ENCODE results near the gene RBFOX1.

RBFOX1 gene

GRCh38 chr16:7351610-7352510 lies 19.2 kb downstream of the RBFOX1 start:
- DNase-seq = no peak
- in situ Hi-C loops (cut with HindIII; ENCODE audit: low pct_ligation_motif_present, low sequenced_read_pairs) = no loop called here
- Histone ChIP-seq H3K36me3 (replicated peaks) (no peaks in the 10 kb centered on the region), H3K27ac (no peak overlapping the region), H3K4me3 (ENCODE audit: low read depth, low read length) (no peak overlapping the region), H3K27me3 (replicated peaks) (no peaks in the 10 kb centered on the region)
- TF ChIP-seq, protein P1, sequence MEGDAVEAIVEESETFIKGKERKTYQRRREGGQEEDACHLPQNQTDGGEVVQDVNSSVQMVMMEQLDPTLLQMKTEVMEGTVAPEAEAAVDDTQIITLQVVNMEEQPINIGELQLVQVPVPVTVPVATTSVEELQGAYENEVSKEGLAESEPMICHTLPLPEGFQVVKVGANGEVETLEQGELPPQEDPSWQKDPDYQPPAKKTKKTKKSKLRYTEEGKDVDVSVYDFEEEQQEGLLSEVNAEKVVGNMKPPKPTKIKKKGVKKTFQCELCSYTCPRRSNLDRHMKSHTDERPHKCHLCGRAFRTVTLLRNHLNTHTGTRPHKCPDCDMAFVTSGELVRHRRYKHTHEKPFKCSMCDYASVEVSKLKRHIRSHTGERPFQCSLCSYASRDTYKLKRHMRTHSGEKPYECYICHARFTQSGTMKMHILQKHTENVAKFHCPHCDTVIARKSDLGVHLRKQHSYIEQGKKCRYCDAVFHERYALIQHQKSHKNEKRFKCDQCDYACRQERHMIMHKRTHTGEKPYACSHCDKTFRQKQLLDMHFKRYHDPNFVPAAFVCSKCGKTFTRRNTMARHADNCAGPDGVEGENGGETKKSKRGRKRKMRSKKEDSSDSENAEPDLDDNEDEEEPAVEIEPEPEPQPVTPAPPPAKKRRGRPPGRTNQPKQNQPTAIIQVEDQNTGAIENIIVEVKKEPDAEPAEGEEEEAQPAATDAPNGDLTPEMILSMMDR (IDR thresholded peaks at IDR 0.05; ENCODE audit: low read depth, low read length, missing control alignments) = no peak

GRCh38 chr16:7355758-7356157 lies 23.1 kb downstream of the RBFOX1 start:
- no peak for DNase-seq
- TF ChIP-seq, protein P1 (IDR thresholded peaks at IDR 0.05; ENCODE audit: low read depth, low read length, missing control alignments) = no peak
- in situ Hi-C loops (cut with HindIII; ENCODE audit: low pct_ligation_motif_present, low sequenced_read_pairs) = no loop called here
- Histone ChIP-seq H3K27ac (no peak overlapping the region), H3K4me3 (ENCODE audit: low read depth, low read length) (no peak overlapping the region), H3K36me3 (replicated peaks) (no peaks in the 10 kb centered on the region), H3K27me3 (replicated peaks) (no peaks in the 10 kb centered on the region)

DNA sequence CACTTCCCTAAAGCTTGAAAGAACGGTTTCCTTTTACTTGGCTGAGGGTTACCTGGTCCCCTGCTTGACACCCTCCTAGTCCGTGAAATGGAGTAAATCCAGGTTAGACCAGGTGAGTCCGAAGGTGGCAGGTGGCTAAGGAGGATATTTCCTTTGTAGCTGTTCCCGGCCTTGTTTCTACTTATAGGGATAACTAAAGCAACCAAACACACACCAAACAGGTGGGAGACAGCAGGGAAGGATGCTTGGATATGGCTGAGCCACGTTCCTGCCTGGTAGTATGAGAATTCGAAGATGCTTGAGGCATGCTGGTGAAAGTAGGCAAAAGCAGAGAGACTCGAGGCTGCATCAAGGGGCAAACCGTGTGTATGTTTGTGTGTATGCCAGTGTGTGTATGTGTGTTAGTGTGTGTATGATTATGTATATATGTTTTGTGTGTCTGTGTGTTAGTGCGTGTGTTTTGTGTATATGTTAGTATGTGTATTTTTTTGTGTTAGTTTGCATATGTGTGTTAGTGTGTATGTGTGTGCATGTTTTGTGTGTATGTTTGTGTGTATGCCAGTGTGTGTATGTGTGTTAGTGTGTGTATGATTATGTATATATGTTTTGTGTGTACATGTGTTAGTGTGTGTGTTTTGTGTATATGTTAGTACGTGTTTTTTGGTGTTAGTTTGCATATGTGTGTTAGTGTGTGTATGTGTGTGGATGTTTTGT lies 28.9 kb downstream of the RBFOX1 start:
- no peaks in the 10 kb centered on the region for H3K27me3 ChIP-seq (replicated peaks)
- H3K36me3 ChIP-seq (replicated peaks) = no peaks in the 10 kb centered on the region
- in situ Hi-C loops (cut with HindIII; ENCODE audit: low pct_ligation_motif_present, low sequenced_read_pairs) = no loop called here
- TF ChIP-seq, protein P1 (IDR thresholded peaks at IDR 0.05; ENCODE audit: low read depth, low read length, missing control alignments) = no peak
- H3K27ac ChIP-seq = no peak overlapping the region
- no peak overlapping the region for H3K4me3 ChIP-seq (ENCODE audit: low read depth, low read length)
- no peak for DNase-seq

- H3K4me3 ChIP-seq (ENCODE audit: low read depth, low read length) = no peak overlapping the region
- DNase-seq = no peak
Measured at GRCh38 chr16:7362231-7362630, 29.6 kb downstream of the RBFOX1 start.

GRCh38 chr16:7363422-7364417 lies 31.1 kb downstream of the RBFOX1 start:
- TF ChIP-seq, protein P1 (IDR thresholded peaks at IDR 0.05; ENCODE audit: low read depth, low read length, missing control alignments) = no peak
- Histone ChIP-seq H3K27me3 (replicated peaks) (no peaks in the 10 kb centered on the region), H3K4me3 (ENCODE audit: low read depth, low read length) (no peak overlapping the region), H3K27ac (no peak overlapping the region), H3K36me3 (replicated peaks) (no peaks in the 10 kb centered on the region)
- in situ Hi-C loops (cut with HindIII; ENCODE audit: low pct_ligation_motif_present, low sequenced_read_pairs) = no loop called here
- DNase-seq = no peak

More at GRCh38 chr16:7362231-7362630, 29.6 kb downstream of the RBFOX1 start:
- Histone ChIP-seq H3K36me3 (replicated peaks) (no peaks in the 10 kb centered on the region), H3K27me3 (replicated peaks) (no peaks in the 10 kb centered on the region), H3K27ac (no peak overlapping the region)
- TF ChIP-seq, protein P1 (IDR thresholded peaks at IDR 0.05; ENCODE audit: low read depth, low read length, missing control alignments) = no peak
- in situ Hi-C loops (cut with HindIII; ENCODE audit: low pct_ligation_motif_present, low sequenced_read_pairs) = no loop called here

All from brain microvascular endothelial cell (primary cell).